ENCODE results near the gene PLA2R1. TPM values are rescaled to one million over a fixed set of nuclear protein-coding genes. Genes with fewer than 3 reads are reported as not detected.
"Not testable (repeated sequence)": the region's sequence is repeated elsewhere in the genome, so short reads cannot be mapped to it uniquely, and the experiment has no call there.

PLA2R1 gene
- total RNA-seq, 1 experiment from 2014 or later: 1.7 TPM

GRCh38 chr2:159982842-159983785, 79.3 kb downstream of the PLA2R1 start:
- DNase-seq (ENCODE audit: low spot score): no peak

GRCh38 chr2:159982270-159982669, 80.1 kb downstream of the PLA2R1 start:
- peak; percentile 78 for DNase-seq (ENCODE audit: low spot score)

- no peak for DNase-seq (ENCODE audit: low spot score)
These were observed 85.8 kb downstream of the PLA2R1 start for GRCh38 chr2:159976527-159977160.

GRCh38 chr2:159973325-159973724, 89.1 kb downstream of the PLA2R1 start:
- DNase-seq (ENCODE audit: low spot score): no peak

- no peak for DNase-seq (ENCODE audit: low spot score)
These were observed 90.9 kb downstream of the PLA2R1 start for GRCh38 chr2:159971365-159972152.

GRCh38 chr2:159970548-159970947, 91.9 kb downstream of the PLA2R1 start:
- not testable (repeated sequence) for DNase-seq (ENCODE audit: low spot score)

- peak; percentile 62 for DNase-seq (ENCODE audit: low spot score)
These were observed 94.0 kb downstream of the PLA2R1 start for GRCh38 chr2:159968279-159968900.

- DNase-seq (ENCODE audit: low spot score): no peak
These were observed 98.7 kb downstream of the PLA2R1 start for GRCh38 chr2:159963700-159964099.

GRCh38 chr2:159962513-159962912, 99.9 kb downstream of the PLA2R1 start:
- not testable (repeated sequence) for DNase-seq (ENCODE audit: low spot score)

GRCh38 chr2:159961451-159961850, 101.0 kb downstream of the PLA2R1 start:
- no peak for DNase-seq (ENCODE audit: low spot score)

GRCh38 chr2:159961037-159961436, 101.4 kb downstream of the PLA2R1 start:
- peak; percentile 14 for DNase-seq (ENCODE audit: low spot score)

- peak; percentile 81 for DNase-seq (ENCODE audit: low spot score)
These were observed 102.0 kb downstream of the PLA2R1 start for GRCh38 chr2:159960414-159960813.

- no peak for DNase-seq (ENCODE audit: low spot score)
These were observed 103.3 kb downstream of the PLA2R1 start for GRCh38 chr2:159959136-159959535.

- no peak for DNase-seq (ENCODE audit: low spot score)
These were observed 109.1 kb downstream of the PLA2R1 start for GRCh38 chr2:159953136-159953823.

GRCh38 chr2:159946326-159946999, 116.0 kb downstream of the PLA2R1 start:
- DNase-seq (ENCODE audit: low spot score): no peak

- no peak for DNase-seq (ENCODE audit: low spot score)
These were observed 117.5 kb downstream of the PLA2R1 start for GRCh38 chr2:159944874-159945273.

GRCh38 chr2:159942146-159942545, 120.3 kb downstream of the PLA2R1 start:
- no peak for DNase-seq (ENCODE audit: low spot score)

GRCh38 chr2:159941729-159942128, 120.7 kb downstream of the PLA2R1 start:
- no peak for DNase-seq (ENCODE audit: low spot score)

GRCh38 chr2:159939946-159940345, 122.5 kb downstream of the PLA2R1 start:
- peak; percentile 20 for DNase-seq (ENCODE audit: low spot score)

GRCh38 chr2:159938395-159938794, 124.0 kb downstream of the PLA2R1 start:
- no peak for DNase-seq (ENCODE audit: low spot score)

Data from A172 (cell line).